PC-3 (cell line): Measurements from ENCODE around the gene PSMB2.

Source experiments
- CTCF ChIP-seq: fragments of 300-600 bp; sonication (generic); conservative IDR thresholded peaks from 2 replicates; pipeline ENCODE4 v1.5.1; 2017; ENCODE audit warnings: antibody characterized with exemption, low read depth, mild to moderate bottlenecking, low read length
- EZH2phosphoT487 ChIP-seq: fragments of 300-600 bp; sonication (generic); IDR thresholded peaks from 2 replicates; pipeline ENCODE4 v1.6.1; 2018; ENCODE audit warnings: mild to moderate bottlenecking, antibody characterized with exemption, low read length, borderline replicate concordance

- TF ChIP-seq CTCF: no peak
- no peak for TF ChIP-seq EZH2phosphoT487
Observed at GRCh38 chr1:35590476-35591040, 50.8 kb downstream of the PSMB2 start.
